ENCODE data around the gene CFAP20DC.

DNA sequence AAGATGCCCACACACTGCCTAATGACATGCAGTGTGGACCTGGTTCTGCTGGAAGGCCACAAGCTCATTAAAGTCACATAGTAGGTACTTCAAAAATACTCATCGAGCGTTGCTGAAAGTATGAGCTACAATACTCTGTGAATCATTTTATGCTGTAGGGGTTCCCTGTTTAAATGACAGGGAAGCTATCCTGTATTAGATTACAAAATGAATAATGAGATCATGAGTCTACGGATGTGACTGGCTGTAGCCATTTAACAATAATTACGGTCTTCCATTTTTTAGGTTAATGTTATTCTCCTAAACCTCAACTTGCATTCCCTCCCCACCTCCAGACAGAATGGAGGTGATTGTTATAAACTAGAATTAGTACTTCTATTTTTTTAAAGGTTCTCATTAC, 255.1 kb downstream of the CFAP20DC start:
- TF ChIP-seq, protein P1, sequence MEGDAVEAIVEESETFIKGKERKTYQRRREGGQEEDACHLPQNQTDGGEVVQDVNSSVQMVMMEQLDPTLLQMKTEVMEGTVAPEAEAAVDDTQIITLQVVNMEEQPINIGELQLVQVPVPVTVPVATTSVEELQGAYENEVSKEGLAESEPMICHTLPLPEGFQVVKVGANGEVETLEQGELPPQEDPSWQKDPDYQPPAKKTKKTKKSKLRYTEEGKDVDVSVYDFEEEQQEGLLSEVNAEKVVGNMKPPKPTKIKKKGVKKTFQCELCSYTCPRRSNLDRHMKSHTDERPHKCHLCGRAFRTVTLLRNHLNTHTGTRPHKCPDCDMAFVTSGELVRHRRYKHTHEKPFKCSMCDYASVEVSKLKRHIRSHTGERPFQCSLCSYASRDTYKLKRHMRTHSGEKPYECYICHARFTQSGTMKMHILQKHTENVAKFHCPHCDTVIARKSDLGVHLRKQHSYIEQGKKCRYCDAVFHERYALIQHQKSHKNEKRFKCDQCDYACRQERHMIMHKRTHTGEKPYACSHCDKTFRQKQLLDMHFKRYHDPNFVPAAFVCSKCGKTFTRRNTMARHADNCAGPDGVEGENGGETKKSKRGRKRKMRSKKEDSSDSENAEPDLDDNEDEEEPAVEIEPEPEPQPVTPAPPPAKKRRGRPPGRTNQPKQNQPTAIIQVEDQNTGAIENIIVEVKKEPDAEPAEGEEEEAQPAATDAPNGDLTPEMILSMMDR (conservative IDR thresholded peaks at IDR 0.05; ENCODE audit: low read depth, low read length): no peak
- no peak for TF ChIP-seq POLR2A (IDR thresholded peaks at IDR 0.05; ENCODE audit: low read depth, low read length)
- no peak for TF ChIP-seq MXI1 (IDR thresholded peaks at IDR 0.05; ENCODE audit: borderline replicate concordance, low read depth, low read length)
- no peak for TF ChIP-seq MAZ (IDR thresholded peaks at IDR 0.05; ENCODE audit: borderline replicate concordance, low read depth, low read length)
- TF ChIP-seq, protein P2, sequence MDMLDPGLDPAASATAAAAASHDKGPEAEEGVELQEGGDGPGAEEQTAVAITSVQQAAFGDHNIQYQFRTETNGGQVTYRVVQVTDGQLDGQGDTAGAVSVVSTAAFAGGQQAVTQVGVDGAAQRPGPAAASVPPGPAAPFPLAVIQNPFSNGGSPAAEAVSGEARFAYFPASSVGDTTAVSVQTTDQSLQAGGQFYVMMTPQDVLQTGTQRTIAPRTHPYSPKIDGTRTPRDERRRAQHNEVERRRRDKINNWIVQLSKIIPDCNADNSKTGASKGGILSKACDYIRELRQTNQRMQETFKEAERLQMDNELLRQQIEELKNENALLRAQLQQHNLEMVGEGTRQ (IDR thresholded peaks at IDR 0.05; ENCODE audit: low read depth, low read length): no peak
- TF ChIP-seq CEBPB (IDR thresholded peaks at IDR 0.05; ENCODE audit: low read depth, low read length): no peak
- no peak for TF ChIP-seq SMC3 (IDR thresholded peaks at IDR 0.05; ENCODE audit: low read depth, low read length)
- TF ChIP-seq RAD21 (IDR thresholded peaks at IDR 0.05; ENCODE audit: low read length): no peak
- TF ChIP-seq RCOR1 (IDR thresholded peaks at IDR 0.05; ENCODE audit: insufficient replicate concordance, low read length): no peak
- no peak for TF ChIP-seq NFE2L2 (IDR thresholded peaks at IDR 0.05; ENCODE audit: low read depth, low read length)
- no peak for TF ChIP-seq RFX5 (IDR thresholded peaks at IDR 0.05; ENCODE audit: low read depth, low read length)
